GM10266 (cell line): ENCODE results near the gene CA6.

Experiments
- DNase-seq: peaks from one replicate; pipeline ENCODE4 v3.0.0; 2012; ENCODE audit errors: extremely low spot score
- TF ChIP-seq, protein P1 (sequence below): IDR thresholded peaks from 2 replicates; pipeline ENCODE4 v1.5.1; 2012; ENCODE audit warnings: mild to moderate bottlenecking, low read depth; ENCODE audit not compliant: control insufficient read depth, insufficient read depth; ENCODE audit errors: missing control alignments

CA6 gene

DNA sequence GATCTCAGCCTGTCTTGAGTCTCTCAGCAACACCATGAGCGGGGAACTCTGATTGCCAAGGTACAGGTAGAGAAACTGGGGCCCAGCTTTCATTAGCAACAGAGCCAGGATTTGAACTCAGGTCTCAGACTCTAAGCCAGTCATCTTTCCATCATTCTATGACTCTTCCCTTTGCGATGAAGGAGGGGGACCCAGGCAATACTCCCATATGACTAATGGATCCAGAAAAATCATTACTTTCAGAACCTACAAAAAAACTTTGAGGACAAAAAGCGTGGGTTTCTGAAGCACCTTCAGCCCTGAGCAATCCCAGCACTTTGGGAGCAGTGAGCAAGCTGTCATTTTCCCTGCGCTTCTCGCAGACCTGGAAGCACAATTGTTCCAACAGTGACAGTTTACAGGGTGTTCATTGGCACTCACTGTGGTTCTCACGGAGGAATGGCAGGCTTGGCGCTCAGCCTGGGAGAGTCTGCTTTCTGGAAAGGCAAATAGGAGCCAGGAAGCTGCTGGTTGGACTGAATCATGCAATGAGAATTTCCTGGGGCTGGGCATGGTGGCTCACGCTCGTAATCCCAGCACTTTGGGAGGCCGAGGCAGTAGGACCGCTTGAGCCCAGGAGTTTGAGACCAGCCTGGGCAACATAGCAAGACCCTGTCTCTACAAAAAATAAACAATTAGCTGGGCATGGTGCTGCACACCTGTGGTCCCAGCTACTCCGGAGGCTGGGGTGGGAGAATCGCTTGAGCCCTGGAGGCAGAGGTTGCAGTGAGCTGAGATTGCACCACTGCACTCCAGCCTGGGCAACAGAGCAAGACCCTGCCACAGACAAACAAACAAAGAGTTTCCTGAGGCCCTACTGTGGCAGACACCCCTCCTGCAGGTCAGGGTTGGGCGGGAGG lies 40.5 kb downstream of the CA6 start:
- DNase-seq, result no peak
- TF ChIP-seq, protein P1, sequence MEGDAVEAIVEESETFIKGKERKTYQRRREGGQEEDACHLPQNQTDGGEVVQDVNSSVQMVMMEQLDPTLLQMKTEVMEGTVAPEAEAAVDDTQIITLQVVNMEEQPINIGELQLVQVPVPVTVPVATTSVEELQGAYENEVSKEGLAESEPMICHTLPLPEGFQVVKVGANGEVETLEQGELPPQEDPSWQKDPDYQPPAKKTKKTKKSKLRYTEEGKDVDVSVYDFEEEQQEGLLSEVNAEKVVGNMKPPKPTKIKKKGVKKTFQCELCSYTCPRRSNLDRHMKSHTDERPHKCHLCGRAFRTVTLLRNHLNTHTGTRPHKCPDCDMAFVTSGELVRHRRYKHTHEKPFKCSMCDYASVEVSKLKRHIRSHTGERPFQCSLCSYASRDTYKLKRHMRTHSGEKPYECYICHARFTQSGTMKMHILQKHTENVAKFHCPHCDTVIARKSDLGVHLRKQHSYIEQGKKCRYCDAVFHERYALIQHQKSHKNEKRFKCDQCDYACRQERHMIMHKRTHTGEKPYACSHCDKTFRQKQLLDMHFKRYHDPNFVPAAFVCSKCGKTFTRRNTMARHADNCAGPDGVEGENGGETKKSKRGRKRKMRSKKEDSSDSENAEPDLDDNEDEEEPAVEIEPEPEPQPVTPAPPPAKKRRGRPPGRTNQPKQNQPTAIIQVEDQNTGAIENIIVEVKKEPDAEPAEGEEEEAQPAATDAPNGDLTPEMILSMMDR, result no peak

DNA sequence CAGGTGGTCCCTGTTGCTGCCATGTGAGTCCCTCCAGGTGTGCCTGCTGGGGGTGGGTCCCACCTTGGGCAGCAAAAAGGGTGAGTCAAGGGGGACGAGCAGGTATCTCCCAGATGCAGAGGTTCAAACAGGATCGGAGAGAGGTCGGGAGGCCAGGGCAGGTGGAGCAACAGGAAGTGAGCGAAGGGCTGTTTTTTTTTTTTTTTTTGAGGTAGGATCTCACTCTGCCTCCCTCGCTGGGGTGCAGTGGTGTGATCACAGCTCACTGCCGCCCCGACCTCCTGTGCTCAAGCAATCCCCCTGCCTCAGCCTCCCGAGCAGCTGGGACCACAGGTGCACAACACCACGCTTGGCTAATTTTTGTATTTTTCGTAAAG lies 41.1 kb downstream of the CA6 start:
- TF ChIP-seq, protein P1, result no peak
- no peak for DNase-seq

DNA sequence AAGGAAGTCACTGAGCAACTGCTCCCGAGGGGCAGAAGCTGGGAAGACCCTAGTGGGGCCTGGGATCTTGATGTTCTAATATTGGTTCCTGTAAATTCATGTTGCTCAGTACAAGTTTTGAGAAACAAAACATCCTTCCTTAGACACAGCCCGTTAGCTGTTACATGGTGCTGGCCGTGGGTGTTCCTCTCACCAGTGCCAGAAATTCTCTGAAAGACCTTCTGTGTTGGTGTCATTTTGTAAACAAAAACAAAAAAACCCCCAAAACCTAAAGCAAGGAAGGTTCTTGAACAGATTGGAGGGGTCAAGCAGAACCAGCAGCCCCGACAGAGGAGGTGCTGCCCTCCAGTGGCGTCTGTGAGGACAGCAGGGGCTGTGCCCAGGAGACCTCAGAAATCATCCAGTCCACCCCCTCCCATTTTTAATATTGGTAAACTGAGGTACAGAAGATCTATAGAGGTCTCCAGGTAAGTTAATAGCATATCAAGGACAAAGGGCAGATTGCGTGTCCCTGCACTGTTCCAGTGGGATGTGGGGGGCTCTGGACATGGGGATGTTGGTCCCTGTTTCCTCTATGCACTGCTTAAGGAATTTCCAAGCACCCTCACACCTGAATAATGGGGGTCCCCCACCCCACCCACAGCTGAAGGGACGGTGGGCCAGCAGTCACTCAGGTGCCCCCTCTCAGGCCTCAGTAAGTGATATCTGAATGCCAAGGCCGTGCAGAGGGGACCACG lies 42.4 kb downstream of the CA6 start:
- DNase-seq, result peak; percentile 70
- TF ChIP-seq, protein P1, result peak; percentile 96

DNA sequence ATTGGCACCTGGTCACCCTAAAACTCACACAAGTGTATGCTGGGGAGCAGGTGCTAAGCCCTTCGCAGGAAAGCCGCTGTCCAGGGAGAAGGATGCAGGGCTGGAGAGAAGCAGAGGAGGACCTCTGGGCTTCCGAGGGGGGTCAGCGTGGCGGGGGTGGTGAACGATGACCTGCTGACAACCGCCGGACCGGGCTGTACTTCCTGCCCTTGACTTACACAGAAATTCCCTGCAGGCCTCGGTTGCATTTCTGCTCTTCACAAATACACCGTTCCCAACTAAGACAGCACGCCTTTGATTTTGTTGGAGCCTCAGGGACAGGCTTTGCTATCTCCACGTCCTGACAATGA lies 42.9 kb downstream of the CA6 start:
- no peak for DNase-seq

DNA sequence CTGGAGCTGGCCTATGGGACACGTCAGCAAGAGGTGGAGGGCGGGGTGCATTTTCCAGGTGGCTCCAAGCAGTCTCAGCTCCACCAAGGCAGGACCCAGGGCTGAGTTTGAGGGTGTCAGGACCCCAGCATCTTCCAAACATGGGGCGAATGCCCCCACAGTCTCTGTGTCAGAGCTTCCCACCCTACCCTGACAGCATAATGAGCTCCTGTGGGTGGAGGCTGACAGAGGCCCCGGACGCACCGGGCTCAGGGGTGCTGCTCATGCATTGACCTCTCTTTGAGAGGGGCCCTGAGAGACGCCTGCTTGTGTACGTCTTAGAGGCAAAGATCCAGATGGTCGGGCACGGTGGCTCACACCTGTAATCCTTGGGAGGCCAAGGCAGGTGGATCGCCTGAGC lies 43.4 kb downstream of the CA6 start:
- TF ChIP-seq, protein P1, result no peak
- no peak for DNase-seq

More for the DNA sequence above, 42.9 kb downstream of the CA6 start:
- TF ChIP-seq, protein P1, result no peak

DNA sequence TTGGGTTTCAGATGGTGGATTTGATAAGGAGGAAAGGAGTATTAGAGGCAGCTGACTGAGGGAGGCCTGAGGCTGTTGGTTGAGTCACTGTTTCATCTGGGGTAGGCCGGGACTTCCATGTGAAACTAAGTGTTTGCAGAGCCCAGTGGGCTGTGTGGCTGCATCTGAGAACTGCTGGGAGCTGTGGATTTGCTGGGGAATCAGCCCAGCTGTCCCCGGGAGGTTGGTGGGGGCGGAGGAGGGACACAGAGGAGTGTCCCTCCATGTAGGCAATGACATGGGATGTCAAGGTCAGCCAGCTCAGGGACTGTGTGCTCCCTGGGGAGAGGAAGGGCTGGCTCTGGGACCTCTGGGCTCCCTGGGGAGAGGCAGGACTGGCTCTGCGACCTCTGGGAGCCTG lies 44.2 kb downstream of the CA6 start:
- DNase-seq, result no peak
- TF ChIP-seq, protein P1, result no peak
